HG03045 (cell line): ENCODE results near the gene BACH2.

ENCODE experiments used
- ATAC-seq: cut with Tn5 transposase; IDR thresholded peaks from one replicate; pipeline ENCODE4 v1.9.1; 2021; ENCODE audit warnings: mild to moderate bottlenecking, moderate library complexity; ENCODE audit not compliant: unreplicated experiment

The BACH2 gene

DNA sequence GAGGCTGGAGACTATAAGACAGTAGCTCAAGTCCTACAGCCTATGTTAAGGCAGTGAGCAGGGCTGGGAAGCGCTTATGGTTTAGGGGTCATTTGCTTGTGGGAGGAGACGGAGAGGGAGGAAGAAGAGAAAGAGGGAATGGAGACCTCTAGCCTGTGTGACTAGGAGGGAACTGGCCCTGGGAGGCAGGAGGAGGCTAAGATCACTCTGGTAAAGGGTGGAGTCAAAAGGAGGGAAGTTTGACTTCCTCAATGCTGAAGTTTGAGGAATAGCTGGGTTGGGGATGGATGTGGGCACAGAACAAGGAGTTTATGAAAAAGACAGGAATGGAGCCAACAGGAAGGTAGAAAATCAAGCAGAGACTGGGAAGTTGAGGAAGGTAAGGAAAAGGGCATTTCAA, 6.4 kb upstream of the BACH2 start:
- ATAC-seq: no peak

GRCh38 chr6:90302320-90302719, 5.7 kb upstream of the BACH2 start:
- no peak for ATAC-seq

- ATAC-seq: no peak
These were observed 5.2 kb upstream of the BACH2 start for GRCh38 chr6:90301816-90302215.

DNA sequence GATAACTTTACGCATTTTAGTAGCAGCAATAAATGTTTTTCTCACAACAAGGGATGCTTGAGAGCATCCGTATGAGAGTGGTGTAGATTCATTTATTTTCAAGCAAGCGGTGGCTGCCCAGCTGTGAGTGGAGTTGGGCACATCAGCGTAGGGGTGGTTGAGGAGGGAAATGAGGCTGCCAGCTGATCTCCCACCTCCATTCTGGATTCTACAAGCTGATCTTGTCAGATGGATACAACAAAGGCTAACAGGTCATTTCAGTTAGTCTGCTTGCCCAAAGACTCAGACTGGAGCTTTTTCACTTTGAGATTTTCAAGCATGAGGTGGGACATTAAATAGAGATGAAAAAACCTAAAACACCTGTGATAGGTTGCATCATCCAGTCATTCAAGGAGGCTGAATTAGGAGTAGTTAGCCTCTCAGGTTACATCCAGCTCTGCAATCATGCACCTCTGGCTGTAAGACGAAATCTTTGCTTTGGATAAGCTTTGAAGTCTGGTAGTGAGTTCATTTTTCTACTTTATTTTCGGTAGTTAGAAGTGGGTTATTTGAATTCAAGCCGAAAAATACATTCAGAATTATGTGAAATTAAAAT, 1.9 kb upstream of the BACH2 start:
- no peak for ATAC-seq

- ATAC-seq: no peak
These were observed 1.3 kb upstream of the BACH2 start for GRCh38 chr6:90297867-90298381.

DNA sequence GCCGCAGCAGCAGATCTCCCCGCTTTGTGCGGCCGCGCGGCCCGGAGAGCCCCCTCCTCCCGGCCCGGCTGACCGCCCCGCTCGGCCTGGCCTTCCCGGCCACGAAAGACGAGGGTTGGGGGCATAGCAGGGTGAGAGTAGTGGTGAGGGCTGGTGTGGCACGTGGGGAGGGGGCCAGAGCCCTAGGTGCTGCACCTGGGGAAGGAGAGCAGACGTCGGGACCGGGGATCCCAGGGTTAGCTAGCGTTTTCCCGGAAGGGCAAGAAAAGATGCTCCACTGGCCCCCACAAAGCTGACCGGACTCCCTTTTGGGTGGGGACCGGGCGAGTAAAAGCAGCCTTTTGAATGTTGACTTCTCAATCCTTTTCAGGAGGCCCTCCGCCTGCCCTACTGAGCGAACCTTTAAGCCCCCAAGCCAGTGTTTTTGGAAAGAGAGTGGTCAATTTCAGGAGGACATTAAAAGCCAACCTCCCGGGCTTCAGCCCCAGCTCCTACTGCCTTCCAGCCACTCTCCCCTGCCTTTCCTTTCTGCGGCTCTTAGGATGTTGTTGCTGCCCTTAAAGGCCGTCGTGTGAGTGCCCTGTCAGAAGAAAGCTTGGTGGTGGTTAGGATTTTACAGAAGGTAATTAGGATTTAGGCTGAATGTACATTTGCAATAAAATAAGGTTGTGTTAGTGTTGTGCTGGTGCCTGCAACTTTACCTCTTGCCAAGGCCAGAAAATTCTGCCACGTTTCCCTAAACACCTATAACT, 648 bp upstream of the BACH2 start:
- no peak for ATAC-seq

DNA sequence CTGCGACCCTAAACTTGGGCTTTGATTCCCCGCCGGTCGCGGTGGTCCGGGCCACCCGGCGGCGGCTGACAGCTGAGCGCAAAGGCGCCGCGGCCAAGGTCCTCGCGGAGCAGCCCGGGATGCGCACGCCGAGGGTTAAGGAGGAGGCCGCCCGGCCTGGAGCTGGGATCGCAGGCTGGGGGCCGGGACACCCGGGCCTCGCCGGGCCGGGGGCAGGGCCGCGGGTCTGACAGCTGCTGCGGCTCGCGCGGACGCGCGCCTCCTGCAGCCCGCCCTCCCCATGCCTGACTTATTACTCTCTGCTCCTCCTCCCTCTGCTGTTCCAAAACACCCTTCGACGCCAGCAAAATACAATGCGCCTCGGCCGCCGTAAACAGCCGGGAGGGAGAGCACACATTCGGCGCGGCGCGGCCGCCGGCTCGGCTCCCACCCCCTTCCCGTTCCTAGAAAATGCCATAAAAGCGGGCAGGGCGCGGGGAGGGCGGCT, 746 bp downstream of the BACH2 start:
- ATAC-seq: peak; percentile 46

DNA sequence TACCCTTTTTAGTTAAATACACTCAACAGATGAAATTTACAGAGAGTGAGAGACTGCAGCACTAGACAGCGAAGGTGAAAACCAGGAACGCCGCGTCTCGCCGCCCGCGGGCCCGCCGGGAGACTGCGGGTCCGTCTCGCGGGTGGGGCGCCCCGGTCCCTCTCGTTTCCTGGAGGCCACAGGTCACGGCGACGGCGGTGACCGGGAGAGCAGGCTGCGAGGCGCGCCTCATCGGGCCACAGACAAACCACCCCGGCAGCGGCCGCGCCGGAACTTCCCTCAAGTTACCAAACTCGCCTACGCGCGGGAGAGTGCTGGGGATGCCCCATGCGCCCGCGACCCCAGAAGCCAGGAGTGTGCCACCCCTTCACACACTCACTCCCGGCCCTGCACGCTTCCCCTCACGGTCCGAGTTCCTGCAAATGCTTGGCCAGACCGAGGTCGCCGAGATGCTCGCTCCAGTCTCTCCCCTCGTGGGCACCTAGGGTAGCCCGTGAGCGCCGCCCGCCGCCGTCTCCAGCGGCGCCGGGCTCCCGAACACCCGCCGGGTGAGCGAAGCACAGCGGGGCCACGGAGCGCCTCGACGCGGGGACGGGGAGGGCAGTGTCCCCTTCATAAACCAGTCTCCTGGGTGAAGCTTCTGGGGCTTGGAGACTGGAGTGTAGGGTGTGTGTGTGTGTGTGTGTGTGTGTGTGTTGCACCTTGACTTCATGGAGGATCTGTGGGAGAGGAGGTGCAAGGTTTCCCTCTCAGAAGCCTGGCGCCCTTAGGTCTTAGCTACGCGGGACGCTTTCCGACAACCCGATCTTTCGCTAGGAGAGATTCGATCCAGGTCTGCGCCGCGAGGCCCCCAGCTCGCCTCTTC, 1.4 kb downstream of the BACH2 start:
- no peak for ATAC-seq

GRCh38 chr6:90294614-90294988, 2.0 kb downstream of the BACH2 start:
- ATAC-seq: no peak

GRCh38 chr6:90294008-90294511, 2.6 kb downstream of the BACH2 start:
- ATAC-seq: no peak

GRCh38 chr6:90293319-90293953, 3.2 kb downstream of the BACH2 start:
- ATAC-seq: no peak

DNA sequence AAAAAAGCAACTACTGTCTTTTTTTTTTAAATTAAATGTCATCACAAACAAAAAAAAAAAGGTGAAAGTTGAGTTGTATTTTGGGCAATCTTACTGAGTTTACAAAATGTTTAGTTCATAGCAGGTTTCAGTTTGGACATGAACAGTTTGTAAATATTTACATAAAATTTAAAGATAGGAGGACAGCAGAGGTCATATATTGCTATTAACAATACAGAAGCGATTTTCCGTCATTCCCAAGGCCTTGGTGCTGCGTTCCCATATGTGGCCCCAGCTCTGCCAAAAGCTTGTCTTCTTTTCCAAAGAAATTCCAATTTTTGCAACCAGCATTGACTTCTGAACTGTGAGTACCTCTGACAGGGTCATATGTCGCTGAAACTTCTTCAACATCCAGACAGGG, 5.1 kb downstream of the BACH2 start:
- no peak for ATAC-seq

DNA sequence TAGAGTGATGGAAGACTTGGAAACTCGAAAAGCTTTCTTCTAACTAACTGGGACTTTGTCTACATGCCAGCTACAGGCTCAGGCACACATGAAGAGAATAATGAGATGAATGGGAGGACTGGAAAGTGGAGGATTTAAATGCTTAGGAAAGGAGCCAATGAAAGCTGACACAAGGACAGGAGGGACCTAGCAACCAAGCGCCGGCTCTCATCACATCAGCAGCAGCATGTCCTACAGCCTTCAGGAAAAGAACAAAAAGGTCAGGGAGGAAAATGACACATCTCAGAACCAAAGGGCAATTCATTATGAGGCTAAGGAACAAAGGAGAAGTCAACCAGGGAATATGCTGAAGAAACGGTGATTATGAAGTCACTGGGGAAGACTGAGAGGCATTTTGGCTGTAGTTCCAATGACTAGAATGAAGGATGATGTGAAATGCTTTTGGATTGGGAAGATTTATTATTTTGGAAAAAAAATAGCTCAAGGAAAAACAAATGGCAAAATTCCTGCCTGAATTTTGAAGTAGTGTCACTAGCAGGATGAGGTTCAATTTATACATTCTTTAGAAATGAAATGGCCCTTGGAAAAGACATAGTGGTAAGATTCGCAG, 5.7 kb downstream of the BACH2 start:
- ATAC-seq: no peak

DNA sequence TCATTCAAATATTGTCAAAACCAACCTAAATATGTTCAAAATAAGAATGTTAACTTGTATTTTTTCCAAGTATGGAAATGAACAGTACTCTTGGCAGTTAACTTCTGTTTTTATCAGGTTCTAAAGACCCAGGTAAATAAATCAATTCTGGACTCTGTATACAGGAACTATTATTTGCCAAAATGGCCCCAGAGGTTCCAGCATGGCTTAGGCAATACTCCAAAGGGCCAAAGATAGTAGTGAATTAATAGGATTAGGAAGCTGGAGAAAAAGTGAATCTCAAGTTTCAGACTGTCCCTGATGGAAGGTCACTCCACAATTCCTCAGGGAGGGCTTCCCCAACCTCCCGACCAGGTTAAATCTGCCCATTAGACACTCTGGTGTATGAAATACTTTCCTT, 6.7 kb downstream of the BACH2 start:
- ATAC-seq: no peak

GRCh38 chr6:90288404-90288803, 8.2 kb downstream of the BACH2 start:
- no peak for ATAC-seq

DNA sequence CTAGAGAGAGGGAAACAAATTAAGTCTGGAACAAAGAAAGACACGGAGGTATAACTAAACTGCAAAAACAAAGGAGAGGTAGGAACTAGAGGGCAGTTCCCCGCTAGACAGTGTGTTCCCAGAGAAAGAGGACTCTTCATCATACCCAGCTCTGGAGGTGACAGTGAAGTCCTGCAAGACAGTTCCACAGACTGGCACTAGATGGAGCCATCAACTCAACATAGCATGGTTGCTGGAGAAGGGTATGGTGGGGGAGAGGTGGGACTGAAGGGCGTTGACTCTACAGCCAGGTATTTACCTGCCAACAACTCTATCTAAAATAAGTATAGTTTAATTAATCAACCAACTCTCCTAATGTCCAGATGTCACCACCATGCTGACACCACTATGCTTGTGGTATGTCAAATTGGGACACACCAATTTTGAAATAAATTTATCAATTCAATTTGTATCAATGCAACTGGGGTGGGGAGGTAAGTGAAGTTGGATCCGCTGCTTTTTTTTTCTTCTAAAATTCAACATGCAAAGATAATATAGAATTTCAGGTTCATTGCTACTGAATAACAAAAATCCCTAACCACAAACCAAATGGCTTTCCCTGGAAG, 9.7 kb downstream of the BACH2 start:
- ATAC-seq: no peak

DNA sequence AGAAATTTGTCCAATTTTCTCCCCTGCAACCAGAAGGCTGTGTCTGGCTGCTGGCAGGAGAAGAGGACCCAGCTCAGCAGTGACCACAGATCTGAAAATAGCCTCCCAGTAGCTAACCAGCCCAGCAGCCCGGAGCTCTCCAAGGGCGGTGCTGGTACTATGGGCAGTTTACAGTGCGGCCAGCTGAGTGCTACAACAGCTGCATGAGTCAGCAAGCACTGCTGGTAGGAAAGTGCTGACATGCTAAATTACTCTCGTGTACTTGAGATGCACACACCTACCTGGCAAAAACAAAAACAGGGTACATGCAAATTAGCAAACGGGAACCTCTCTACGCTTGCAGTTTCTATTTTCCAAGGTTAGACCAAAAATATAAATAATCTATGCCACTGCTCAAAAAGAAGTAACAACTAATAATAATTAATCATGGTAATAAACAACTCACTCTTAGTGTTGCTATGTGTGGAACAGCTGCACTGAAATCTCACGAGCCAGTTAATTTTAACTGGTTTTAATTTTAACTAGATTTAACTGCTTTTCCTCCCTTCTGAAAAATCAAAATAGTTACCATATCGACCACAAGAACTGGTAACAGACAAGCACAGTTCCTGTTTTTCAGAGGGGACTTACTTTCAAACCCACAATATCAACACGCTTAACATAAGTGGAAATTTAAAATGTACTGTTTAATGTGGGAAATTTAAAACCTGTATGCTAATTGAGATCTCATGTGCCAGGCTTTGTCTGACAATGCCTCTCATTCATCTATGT, 10.8 kb downstream of the BACH2 start:
- peak; percentile 66 for ATAC-seq

DNA sequence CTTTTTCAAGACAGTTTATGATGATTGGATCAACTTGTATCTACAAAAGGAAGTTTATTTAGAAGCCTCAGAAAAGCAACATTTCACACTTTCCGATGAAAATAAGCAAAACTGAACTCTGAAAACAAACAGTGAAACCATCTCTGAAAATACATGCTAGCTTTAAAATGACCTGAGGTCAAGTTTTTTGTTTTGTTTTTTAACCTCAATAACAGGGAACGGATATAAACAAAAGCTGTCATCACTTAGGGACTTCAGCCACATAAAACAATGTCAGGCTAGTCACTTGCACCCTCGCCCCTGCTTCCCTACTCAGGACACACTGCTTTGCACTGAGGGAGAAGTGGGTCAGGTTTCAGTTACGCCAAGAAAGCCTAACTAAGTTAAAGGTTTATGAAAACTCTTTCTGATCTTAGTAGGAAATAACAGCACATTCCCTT, 11.6 kb downstream of the BACH2 start:
- ATAC-seq: peak; percentile 40
